Mammary epithelial cell (primary cell): Measurements from ENCODE around the gene ANKRD66.

Experiments used
- CTCF ChIP-seq, 2 donors: IDR thresholded peaks in 1 of 2; conservative IDR thresholded peaks in 1 of 2; 2 replicates each; pipeline ENCODE4 v1.5.1; 2011 to 2012; ENCODE audit warnings: inconsistent platforms in 2 of 2, low read length in 2 of 2, mild to moderate bottlenecking in 2 of 2, control low read depth in 1 of 2, low read depth in 1 of 2; ENCODE audit not compliant: insufficient read depth in 1 of 2; ENCODE audit errors: extremely low read depth in 1 of 2
- EZH2 ChIP-seq: IDR thresholded peaks from 2 replicates; pipeline ENCODE4 v1.6.1; 2012; ENCODE audit warnings: low read length, inconsistent platforms, borderline replicate concordance

GRCh38 chr6:46808806-46809205, 62.1 kb downstream of the ANKRD66 start:
- TF ChIP-seq CTCF (conservative IDR thresholded peaks at IDR 0.05 in 1 of 2, IDR thresholded peaks at IDR 0.05 in 1 of 2; ENCODE audit: extremely low read depth in 1 of 2, insufficient read depth in 1 of 2, low read depth in 1 of 2, low read length in 2 of 2) (no peak), EZH2 (no peak)
